ENCODE results near the gene CYP2U1. TPM values are rescaled to one million over a fixed set of nuclear protein-coding genes. Genes with fewer than 3 reads are reported as not detected.

Gene CYP2U1
- total and polyA plus RNA-seq, 9 of the 15 experiments (the other 6 are each of a cell fraction or from before 2014, with no cell fraction given), result 0.03 to 0.15 (median 0.07) TPM

GRCh38 chr4:107902715-107903114 is 28.6 kb upstream of the CYP2U1 start:
- Histone ChIP-seq H3K36me3 (ENCODE audit: control insufficient read depth, insufficient read depth, low read length) (no peaks in the 10 kb centered on the region), H3K9ac (ENCODE audit: insufficient read depth in 1 of 2, low read depth in 2 of 2, low read length in 2 of 2) (no peak overlapping the region), H4K20me1 (replicated peaks; ENCODE audit: control insufficient read depth, insufficient read depth, low read length) (no peaks in the 10 kb centered on the region), H3K4me1 (replicated peaks in 1 of 2; ENCODE audit: control insufficient read depth in 2 of 2, insufficient read depth in 2 of 2, low read length in 2 of 2) (no peaks in the 10 kb centered on the region), H2AFZ (ENCODE audit: low read depth, low read length) (no peak overlapping the region), H3K27me3 (ENCODE audit: control insufficient read depth in 2 of 2, insufficient read depth in 2 of 2, low read length in 2 of 2) (no peaks in the 10 kb centered on the region), H3K27ac (ENCODE audit: extremely low read depth, low read depth, low read length) (no peak overlapping the region), H3K4me2 (ENCODE audit: insufficient read depth, low read length) (no peak overlapping the region), H3K4me3 (no peak overlapping the region), H3K79me2 (ENCODE audit: control insufficient read depth, insufficient read depth, low read length) (no peaks in the 10 kb centered on the region), H3K9me1 (ENCODE audit: control insufficient read depth, insufficient read depth, low read length) (no peaks in the 10 kb centered on the region), H3K9me3 (replicated peaks; ENCODE audit: control insufficient read depth, insufficient read depth, low read depth, low read length) (no peaks in the 10 kb centered on the region)
- no TSS peak for BruUV-seq (replicated peaks)
- intact Hi-C loops (cut with micrococcal nuclease), result no loop called here
- DNase-seq (ENCODE audit: extremely low read depth in 1 of 4, low spot score in 3 of 4), result no peak
- 0% methylated on average over 2 of the region's 2 CpGs for WGBS (ENCODE audit: insufficient coverage, low coverage, missing lambda C conversion rate)
- CTCF ChIA-PET (ENCODE audit: low intra/inter-chr PET ratio), result no interaction called here
- in situ Hi-C loops (cut with MboI), result loop anchor here (25.0 kb wide), 1 partner anchor 140 kb away; no protein-coding TSS in a partner anchor
- POLR2A ChIA-PET, result no interaction called here
- TF ChIP-seq EP400 (IDR thresholded peaks at IDR 0.05) (no peak), ZNF449 (CRISPR knock-in tag; IDR thresholded peaks at IDR 0.05) (no peak), MCM3 (IDR thresholded peaks at IDR 0.05) (no peak), HCFC1 (IDR thresholded peaks at IDR 0.05; ENCODE audit: low read depth, low read length) (no peak), BCLAF1 (IDR thresholded peaks at IDR 0.05; ENCODE audit: borderline replicate concordance in 1 of 2, control insufficient read depth in 1 of 2, low read depth in 2 of 2, low read length in 1 of 2) (no peak), ARNT (IDR thresholded peaks at IDR 0.05) (no peak), ZNF75A (CRISPR knock-in tag; IDR thresholded peaks at IDR 0.05) (no peak), FOXO4 (CRISPR knock-in tag; IDR thresholded peaks at IDR 0.05) (no peak), ZNF133 (CRISPR knock-in tag; IDR thresholded peaks at IDR 0.05) (no peak), ZNF280A (IDR thresholded peaks at IDR 0.05; ENCODE audit: low read depth, partially characterized antibody) (no peak), EHMT2 (IDR thresholded peaks at IDR 0.05) (no peak), HDAC8 (tag; IDR thresholded peaks at IDR 0.05) (no peak), BDP1 (IDR thresholded peaks at IDR 0.05; ENCODE audit: insufficient read depth, insufficient read length) (no peak), DDX20 (tag; IDR thresholded peaks at IDR 0.05; ENCODE audit: low read depth) (no peak)
- no peak for ATAC-seq
- no peak for FAIRE-seq
